Endothelial cell of umbilical vein (primary cell): ENCODE measurements around the gene EEFSEC. TPM values are rescaled to one million over a fixed set of nuclear protein-coding genes. Genes with fewer than 3 reads are reported as not detected.

ENCODE experiments used
- BruUV-seq: library from RNA; stranded (reverse); fragments of 400-500 nt; replicated peaks from 2 replicates; lab custom pipeline; 2021; lab: Mats Ljungman, UMichigan
- CTCF ChIA-PET: fragments of 300-600, 350-600 bp; sonication (Branson Sonifier 250); formaldehyde crosslinking; loops from one replicate; lab custom pipeline; 2021; ENCODE audit warnings: antibody characterized with exemption, inconsistent platforms; lab: Charles Lee
- POLR2A ChIA-PET: fragments of 300-600, 350-600 bp; sonication (Branson Sonifier 250); formaldehyde crosslinking; loops from one replicate; lab custom pipeline; 2021; ENCODE audit warnings: antibody characterized with exemption, inconsistent platforms; lab: Charles Lee
- DNase-seq: peaks from one replicate; pipeline ENCODE4 v3.0.0-alpha.2; 2011; ENCODE audit warnings: low read depth, low spot score
- FAIRE-seq: peaks from 2 replicates; lab custom pipeline; 2011; peaks lifted over from hg19 to GRCh38; lab: Jason Lieb, UNC
- H2AFZ ChIP-seq: 2 replicates; pipeline ENCODE4 v1.6.0; 2012; ENCODE audit warnings: low read depth, low read length, control low read depth, inconsistent platforms
- H3K27ac ChIP-seq: 2 replicates; pipeline ENCODE4 v1.5.1; 2011; ENCODE audit warnings: low read depth, mild to moderate bottlenecking, control low read depth, low read length, moderate library complexity; ENCODE audit not compliant: insufficient read depth
- H3K27me3 ChIP-seq, 2 experiments: 2 replicates each; pipeline versions ENCODE4 v1.6.0 to v1.6.1; 2011; ENCODE audit warnings: low read length in 2 of 2, mixed read lengths in 1 of 2; ENCODE audit not compliant: control insufficient read depth in 2 of 2, insufficient read depth in 2 of 2
- H3K36me3 ChIP-seq, 2 experiments: 2 replicates in 1 of 2; 3 replicates in 1 of 2; pipeline ENCODE4 v1.5.1; 2011; ENCODE audit warnings: low read length in 2 of 2, mild to moderate bottlenecking in 1 of 2, moderate library complexity in 1 of 2; ENCODE audit not compliant: control insufficient read depth in 2 of 2, insufficient read depth in 2 of 2; ENCODE audit errors: extremely low read depth in 1 of 2
- H3K4me1 ChIP-seq: 3 replicates; pipeline ENCODE4 v1.5.1; 2011; ENCODE audit warnings: mild to moderate bottlenecking, low read length; ENCODE audit not compliant: control insufficient read depth, insufficient read depth; ENCODE audit errors: extremely low read depth
- H3K4me2 ChIP-seq: 2 replicates; pipeline ENCODE4 v1.6.1; 2011; ENCODE audit warnings: low read length, control low read depth, mixed read lengths; ENCODE audit not compliant: insufficient read depth
- H3K4me3 ChIP-seq, 3 experiments: fragments of 200-600 bp in 1 of 3; sonication (generic), shearing (Covaris generic) in 1 of 3; replicated peaks in 1 of 3; 2 replicates each; pipeline ENCODE4 v1.5.1; 2011 to 2016; ENCODE audit warnings: control low read depth in 3 of 3, low read length in 3 of 3, mild to moderate bottlenecking in 2 of 3, inconsistent platforms in 1 of 3, low read depth in 1 of 3, moderate library complexity in 1 of 3; ENCODE audit not compliant: insufficient read depth in 1 of 3
- H3K79me2 ChIP-seq: 2 replicates; pipeline ENCODE4 v1.6.0; 2012; ENCODE audit warnings: low read length, inconsistent platforms; ENCODE audit not compliant: control insufficient read depth, insufficient read depth
- H3K9ac ChIP-seq: replicated peaks from 2 replicates; pipeline ENCODE3; 2011; ENCODE audit warnings: low read length, control low read depth; ENCODE audit not compliant: insufficient read depth; ENCODE audit errors: extremely low read depth
- H3K9me1 ChIP-seq: replicated peaks from 3 replicates; pipeline ENCODE4 v1.6.0; 2011; ENCODE audit warnings: mild to moderate bottlenecking, low read length; ENCODE audit not compliant: control insufficient read depth, insufficient read depth; ENCODE audit errors: extremely low read depth
- H3K9me3 ChIP-seq: replicated peaks from 2 replicates; pipeline ENCODE4 v1.5.1; 2012; ENCODE audit warnings: low read length, inconsistent platforms; ENCODE audit not compliant: control insufficient read depth, insufficient read depth
- H4K20me1 ChIP-seq: replicated peaks from 2 replicates; pipeline ENCODE3; 2011; ENCODE audit warnings: mild to moderate bottlenecking, low read length; ENCODE audit not compliant: control insufficient read depth, insufficient read depth; ENCODE audit errors: extremely low read depth
- CTCF ChIP-seq, 2 donors: IDR thresholded peaks; 1 replicate in 1 of 2; 2 replicates in 1 of 2; pipeline ENCODE4 v1.5.1; 2011; ENCODE audit warnings: low read length in 2 of 2, mild to moderate bottlenecking in 2 of 2, moderate library complexity in 2 of 2, control low read depth in 1 of 2, inconsistent platforms in 1 of 2, low read depth in 1 of 2; ENCODE audit not compliant: insufficient read depth in 1 of 2; ENCODE audit errors: extremely low read depth in 1 of 2
- EZH2 ChIP-seq: IDR thresholded peaks from 2 replicates; pipeline ENCODE4 v1.6.1; 2012; ENCODE audit warnings: borderline replicate concordance, low read depth, mild to moderate bottlenecking, moderate library complexity, low read length, inconsistent platforms; ENCODE audit not compliant: severe bottlenecking
- FOS ChIP-seq: IDR thresholded peaks from 2 replicates; pipeline ENCODE4 v1.6.1; 2011; ENCODE audit warnings: mild to moderate bottlenecking, low read length, moderate library complexity, borderline replicate concordance; ENCODE audit not compliant: insufficient read depth
- GATA2 ChIP-seq: IDR thresholded peaks from 2 replicates; pipeline ENCODE4 v1.7.0; 2011; ENCODE audit warnings: low read depth, mild to moderate bottlenecking, moderate library complexity, mixed read lengths, low read length; ENCODE audit not compliant: insufficient read length, insufficient read depth
- JUN ChIP-seq: IDR thresholded peaks from 2 replicates; pipeline ENCODE4 v1.6.1; 2011; ENCODE audit warnings: borderline replicate concordance, low read depth; ENCODE audit not compliant: insufficient read length, insufficient read depth
- MAX ChIP-seq: IDR thresholded peaks from 2 replicates; pipeline ENCODE4 v1.6.1; 2011; ENCODE audit not compliant: insufficient read depth, insufficient read length
- MYC ChIP-seq: IDR thresholded peaks from one replicate; pipeline ENCODE4 v1.6.1; 2011; ENCODE audit warnings: mild to moderate bottlenecking, low read depth, low read length
- POLR2A ChIP-seq: IDR thresholded peaks from 2 replicates; pipeline ENCODE4 v1.6.1; 2012; ENCODE audit warnings: low read depth, mild to moderate bottlenecking, control low read depth, low read length
- POLR2AphosphoS5 ChIP-seq: IDR thresholded peaks from 2 replicates; pipeline ENCODE4 v1.6.1; 2012; ENCODE audit warnings: low read depth, mild to moderate bottlenecking, control low read depth, low read length, moderate library complexity; ENCODE audit not compliant: insufficient read depth
- dilution Hi-C: fragments of 300-500 bp; cut with MboI; formaldehyde crosslinking; loops from one replicate; pipeline ENCODE4 v1.15.0; 2019; ENCODE audit warnings: low sequenced_read_pairs; ENCODE audit not compliant: extremely low pct_ligation_motif_present
- intact Hi-C: fragments of 100-400 bp; cut with micrococcal nuclease; formaldehyde crosslinking; loops from one replicate; pipeline ENCODE4 v1.10.0; 2022
- polyA plus RNA-seq, 4 experiments: library from polyadenylated mRNA; depleted of rRNA in 3 of 4; stranded (reverse) in 3 of 4; unstranded in 1 of 4; fragments of >200 nt; gene quantifications; 2 replicates each; pipeline versions ENCODE4 v1.2.1 to v1.2.3, GENCODE V29; 2011 to 2012; ENCODE audit warnings: missing spikeins in 1 of 4
- total RNA-seq: library from RNA; stranded (reverse); gene quantifications from 2 replicates; pipeline ENCODE4 v1.2.3, GENCODE V29; 2021

EEFSEC gene
- total and polyA plus RNA-seq, 2 donors (not counting 3 experiments of a cell fraction or from before 2014, with no cell fraction given), result 13.1 to 14.5 TPM

- Histone ChIP-seq H2AFZ (no peak overlapping the region), H3K4me3 (no peak overlapping the region), H3K9me1 (no peaks in the 10 kb centered on the region), H4K20me1 (no peaks in the 10 kb centered on the region), H3K9me3 (no peaks in the 10 kb centered on the region), H3K27me3 (no peaks in the 10 kb centered on the region), H3K4me2 (no peak overlapping the region), H3K79me2 (no peaks in the 10 kb centered on the region), H3K27ac (no peak overlapping the region), H3K36me3 (no peaks in the 10 kb centered on the region), H3K9ac (no peak overlapping the region), H3K4me1 (peaks cover 11% of the 10 kb centered on the region)
- ChIA-PET CTCF (interaction anchor here (1.1 kb wide), 1 partner anchor 25 kb away, joined by 3 read pairs; no protein-coding TSS in a partner anchor), POLR2A (no interaction called here)
- BruUV-seq, result no TSS peak
- TF ChIP-seq POLR2AphosphoS5 (no peak), JUN (no peak), POLR2A (no peak), GATA2 (no peak), MAX (no peak), EZH2 (no peak), FOS (no peak), MYC (no peak), CTCF (IDR thresholded peaks at IDR 0.05; ENCODE audit: extremely low read depth in 1 of 2, insufficient read depth in 1 of 2, low read depth in 1 of 2, low read length in 2 of 2) (no peak)
- FAIRE-seq (no peak), DNase-seq (no peak)
- intact Hi-C loops, result no loop called here
- dilution Hi-C loops, result no loop called here
Observed at GRCh38 chr3:128340904-128341555, 187.7 kb downstream of the EEFSEC start.
